Naive thymus-derived CD4-positive, alpha-beta T cell (primary cell): ENCODE results near the gene MAB21L1. TPM values are rescaled to one million over a fixed set of nuclear protein-coding genes. Genes with fewer than 3 reads are reported as not detected.

Experiments used
- ATAC-seq: fragments of 150-1000 bp; cut with Tn5 transposase; 2 replicates; pipeline ENCODE4 v1.10.0; 2021; ENCODE audit warnings: mild to moderate bottlenecking, moderate library complexity
- CTCF ChIA-PET: fragments of 350-600 bp; sonication (Branson Sonifier 250); formaldehyde crosslinking; loops from one replicate; lab custom pipeline; 2021; ENCODE audit warnings: antibody characterized with exemption; lab: Charles Lee
- POLR2A ChIA-PET: fragments of 350-600 bp; sonication (Branson Sonifier 250); formaldehyde crosslinking; loops from one replicate; lab custom pipeline; 2021; ENCODE audit warnings: antibody characterized with exemption, inconsistent platforms; lab: Charles Lee
- DNase-seq, 9 donors: peaks; one replicate each; pipeline versions ENCODE4 v3.0.0 to v3.0.0-alpha.2; 2020 to 2022; ENCODE audit warnings: mixed read lengths in 1 of 9
- H3K27ac ChIP-seq: one replicate; pipeline ENCODE4 v1.7.0; 2013; ENCODE audit warnings: mild to moderate bottlenecking, low read depth, low read length, moderate library complexity
- H3K27me3 ChIP-seq, 2 donors: one replicate each; pipeline ENCODE4 v1.7.0; 2013; ENCODE audit warnings: low read length in 2 of 2, mild to moderate bottlenecking in 2 of 2, moderate library complexity in 2 of 2; ENCODE audit not compliant: control insufficient read depth in 2 of 2, insufficient read depth in 2 of 2
- H3K36me3 ChIP-seq, 3 experiments: 1 replicate in 2 of 3; 2 replicates in 1 of 3; pipeline ENCODE4 v1.7.0; 2013; ENCODE audit warnings: low read length in 3 of 3, mild to moderate bottlenecking in 3 of 3, moderate library complexity in 1 of 3; ENCODE audit not compliant: insufficient read depth in 3 of 3, control insufficient read depth in 2 of 3
- H3K4me1 ChIP-seq, 2 donors: one replicate each; pipeline ENCODE4 v1.7.0; 2013; ENCODE audit warnings: low read length in 2 of 2, mild to moderate bottlenecking in 2 of 2, moderate library complexity in 1 of 2; ENCODE audit not compliant: control insufficient read depth in 2 of 2, insufficient read depth in 2 of 2
- H3K4me3 ChIP-seq: 2 replicates; pipeline ENCODE4 v1.7.0; 2013; ENCODE audit warnings: mild to moderate bottlenecking, low read length
- H3K9me3 ChIP-seq, 3 experiments: 1 replicate in 2 of 3; 2 replicates in 1 of 3; pipeline ENCODE4 v1.7.0; 2013; ENCODE audit warnings: low read length in 3 of 3; ENCODE audit not compliant: control insufficient read depth in 2 of 3
- H3K27ac Mint-ChIP-seq, 9 donors: one replicate each; pipeline ENCODE4 v1.8.0; 2020 to 2022; ENCODE audit warnings: mixed read lengths in 9 of 9, mild to moderate bottlenecking in 8 of 9, moderate library complexity in 5 of 9, inconsistent platforms in 2 of 9
- H3K27me3 Mint-ChIP-seq, 5 donors: one replicate each; pipeline ENCODE4 v1.8.0; 2021 to 2022; ENCODE audit warnings: mixed read lengths in 5 of 5, mild to moderate bottlenecking in 1 of 5
- H3K36me3 Mint-ChIP-seq, 5 donors: one replicate each; pipeline ENCODE4 v1.8.0; 2020 to 2022; ENCODE audit warnings: mixed read lengths in 5 of 5, mild to moderate bottlenecking in 3 of 5, inconsistent platforms in 1 of 5
- H3K4me1 Mint-ChIP-seq, 7 donors: one replicate each; pipeline ENCODE4 v1.8.0; 2020 to 2022; ENCODE audit warnings: mixed read lengths in 7 of 7, mild to moderate bottlenecking in 3 of 7, inconsistent platforms in 1 of 7
- H3K4me3 Mint-ChIP-seq, 10 donors: one replicate each; pipeline ENCODE4 v1.8.0; 2020 to 2022; ENCODE audit warnings: mild to moderate bottlenecking in 10 of 10, mixed read lengths in 10 of 10, moderate library complexity in 6 of 10, inconsistent platforms in 2 of 10
- H3K9me3 Mint-ChIP-seq, 11 donors: one replicate each; pipeline ENCODE4 v1.8.0; 2020 to 2022; ENCODE audit warnings: mixed read lengths in 11 of 11, mild to moderate bottlenecking in 4 of 11, inconsistent platforms in 1 of 11, moderate library complexity in 1 of 11
- intact Hi-C, 2 donors: fragments of 100-400 bp; cut with micrococcal nuclease; formaldehyde crosslinking; loops; one replicate each; pipeline ENCODE4 v1.15.1; 2023
- polyA plus RNA-seq, 2 donors: library from polyadenylated mRNA; unstranded; fragments of 300-500 nt; fragmentation: Illumina TruSeq; gene quantifications; one replicate each; pipeline ENCODE4 v1.2.3, GENCODE V29; 2021
- total RNA-seq, 6 experiments: library from RNA in 5 of 6; stranded (reverse) in 5 of 6; gene quantifications; 1 replicate in 5 of 6; 2 replicates in 1 of 6; pipeline ENCODE4 v1.2.3 and lab custom pipeline; 2021 to 2026

The MAB21L1 gene
- total and polyA plus RNA-seq, 7 experiments from 2014 or later: not detected

- Mint-ChIP-seq H3K36me3 (peaks cover 0 to 16% (median 0%) of the 10 kb centered on the region in 5 donors), H3K27me3 (no peaks in the 10 kb centered on the region), H3K4me1 (no peaks in the 10 kb centered on the region), H3K27ac (no peak overlapping the region), H3K9me3 (peaks cover 0 to 30% (median 7%) of the 10 kb centered on the region in 11 donors), H3K4me3 (no peak overlapping the region)
- ChIA-PET POLR2A (no interaction called here), CTCF (no interaction called here)
- ATAC-seq: no peak
- no peaks in the 10 kb centered on the region for H3K4me1 ChIP-seq
- H3K4me3 ChIP-seq: no peak overlapping the region
- H3K27ac ChIP-seq: no peak overlapping the region
- intact Hi-C loops: no loop called here
- H3K9me3 ChIP-seq: no peaks in the 10 kb centered on the region
- H3K36me3 ChIP-seq: no peaks in the 10 kb centered on the region
- no peak for DNase-seq
- H3K27me3 ChIP-seq: no peaks in the 10 kb centered on the region
These were observed 19.5 kb upstream of the MAB21L1 start for GRCh38 chr13:35496006-35496405.

DNA sequence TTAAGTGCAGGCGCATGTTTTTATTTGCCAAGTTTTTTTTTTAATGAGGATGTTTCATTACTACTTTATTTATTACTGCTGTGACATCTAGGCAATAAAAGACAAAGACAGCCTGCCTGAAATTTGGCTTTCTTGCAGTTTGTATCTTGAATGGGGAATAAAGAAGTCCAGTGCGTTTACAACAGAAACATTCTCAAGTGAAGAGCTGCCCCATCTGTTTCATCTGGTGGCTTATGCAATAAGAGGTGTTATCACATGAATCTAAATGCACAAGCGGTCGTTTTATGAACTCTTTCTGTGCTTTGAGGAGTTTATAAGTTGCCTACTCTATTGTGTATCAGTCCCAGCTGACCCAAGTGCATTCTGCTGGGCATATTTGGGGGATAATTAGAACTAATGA lies 12.6 kb upstream of the MAB21L1 start:
- Histone ChIP-seq H3K27me3 (no peaks in the 10 kb centered on the region), H3K36me3 (no peaks in the 10 kb centered on the region), H3K4me1 (no peaks in the 10 kb centered on the region), H3K9me3 (no peaks in the 10 kb centered on the region), H3K4me3 (no peak overlapping the region), H3K27ac (no peak overlapping the region)
- Mint-ChIP-seq H3K4me3 (no peak overlapping the region), H3K9me3 (peaks cover 0 to 21% (median 2%) of the 10 kb centered on the region in 11 donors), H3K27me3 (peaks cover 0 to 2% (median 0%) of the 10 kb centered on the region in 5 donors), H3K4me1 (no peaks in the 10 kb centered on the region), H3K27ac (no peak overlapping the region), H3K36me3 (peaks cover 0 to 12% (median 0%) of the 10 kb centered on the region in 5 donors)
- ATAC-seq (no peak), DNase-seq (no peak)
- intact Hi-C loops: no loop called here
- ChIA-PET CTCF (no interaction called here), POLR2A (no interaction called here)

- peaks cover 2 to 11% (median 6%) of the 10 kb centered on the region in 5 donors for H3K27me3 Mint-ChIP-seq
- POLR2A ChIA-PET: no interaction called here
These were observed 8.9 kb upstream of the MAB21L1 start for GRCh38 chr13:35485424-35485823.

GRCh38 chr13:35484384-35484783 lies 7.9 kb upstream of the MAB21L1 start:
- no peak overlapping the region for H3K27ac Mint-ChIP-seq
- ATAC-seq (no peak), DNase-seq (no peak)
- no peak overlapping the region for H3K4me3 Mint-ChIP-seq
- H3K27me3 ChIP-seq: no peaks in the 10 kb centered on the region
- H3K36me3 Mint-ChIP-seq: no peaks in the 10 kb centered on the region
- no peak overlapping the region for H3K27ac ChIP-seq
- peaks cover 0 to under 1% (median 0%) of the 10 kb centered on the region in 11 donors for H3K9me3 Mint-ChIP-seq
- H3K4me1 ChIP-seq: no peaks in the 10 kb centered on the region
- H3K27me3 Mint-ChIP-seq: peaks cover 7 to 21% (median 13%) of the 10 kb centered on the region in 5 donors
- H3K9me3 ChIP-seq: no peaks in the 10 kb centered on the region
- no peaks in the 10 kb centered on the region for H3K4me1 Mint-ChIP-seq
- H3K36me3 ChIP-seq: no peaks in the 10 kb centered on the region
- no peak overlapping the region for H3K4me3 ChIP-seq
- CTCF ChIA-PET: no interaction called here
- intact Hi-C loops: no loop called here
- POLR2A ChIA-PET: no interaction called here

More at GRCh38 chr13:35485424-35485823, 8.9 kb upstream of the MAB21L1 start:
- no peaks in the 10 kb centered on the region for H3K36me3 Mint-ChIP-seq
- intact Hi-C loops: no loop called here
- Histone ChIP-seq H3K27ac (no peak overlapping the region), H3K36me3 (no peaks in the 10 kb centered on the region), H3K4me1 (no peaks in the 10 kb centered on the region), H3K9me3 (no peaks in the 10 kb centered on the region), H3K27me3 (no peaks in the 10 kb centered on the region), H3K4me3 (no peak overlapping the region)
- H3K27ac Mint-ChIP-seq: no peak overlapping the region
- CTCF ChIA-PET: no interaction called here
- no peaks in the 10 kb centered on the region for H3K9me3 Mint-ChIP-seq
- ATAC-seq: no peak
- no peak overlapping the region for H3K4me3 Mint-ChIP-seq
- H3K4me1 Mint-ChIP-seq: no peaks in the 10 kb centered on the region
- no peak for DNase-seq

- no peaks in the 10 kb centered on the region for H3K4me1 ChIP-seq
- no peaks in the 10 kb centered on the region for H3K9me3 ChIP-seq
- H3K36me3 ChIP-seq: no peaks in the 10 kb centered on the region
- H3K27ac Mint-ChIP-seq: no peak overlapping the region
- CTCF ChIA-PET: no interaction called here
- H3K36me3 Mint-ChIP-seq: no peaks in the 10 kb centered on the region
- H3K4me3 ChIP-seq: no peak overlapping the region
- H3K9me3 Mint-ChIP-seq: peaks cover 0 to 3% (median 0%) of the 10 kb centered on the region in 11 donors
- H3K27me3 ChIP-seq: peaks cover 0 to 6% of the 10 kb centered on the region in 2 donors
- H3K27me3 Mint-ChIP-seq: peaks cover 11 to 26% (median 19%) of the 10 kb centered on the region in 5 donors
- no peak overlapping the region for H3K4me3 Mint-ChIP-seq
- DNase-seq (no peak), ATAC-seq (no peak)
- intact Hi-C loops: no loop called here
- POLR2A ChIA-PET: no interaction called here
- peaks cover 0 to 3% (median 0%) of the 10 kb centered on the region in 7 donors for H3K4me1 Mint-ChIP-seq
- H3K27ac ChIP-seq: no peak overlapping the region
These were observed 7.3 kb upstream of the MAB21L1 start for GRCh38 chr13:35483761-35484160.

DNA sequence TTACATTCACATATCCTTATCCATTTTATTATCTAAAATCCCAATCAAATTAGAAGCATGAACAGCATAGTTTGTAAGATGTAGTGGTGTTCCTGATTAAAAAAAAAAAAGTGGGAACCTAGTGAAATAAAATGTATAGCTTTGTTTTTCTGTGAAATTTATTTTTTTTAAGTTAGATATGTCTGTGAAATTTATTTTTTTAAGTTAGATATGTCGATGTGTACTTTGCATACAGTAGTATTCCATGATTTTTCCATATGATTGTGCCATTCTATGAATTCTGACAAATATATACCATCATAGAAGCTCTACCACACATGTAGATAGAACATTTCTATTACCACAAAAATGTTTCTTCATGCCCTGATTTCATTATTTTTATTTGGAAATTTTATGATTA lies 6.0 kb upstream of the MAB21L1 start:
- ATAC-seq (no peak), DNase-seq (no peak)
- Histone ChIP-seq H3K4me3 (no peak overlapping the region), H3K27ac (no peak overlapping the region), H3K27me3 (peaks cover 0 to 15% of the 10 kb centered on the region in 2 donors), H3K4me1 (no peaks in the 10 kb centered on the region), H3K9me3 (no peaks in the 10 kb centered on the region), H3K36me3 (no peaks in the 10 kb centered on the region)
- Mint-ChIP-seq H3K36me3 (no peaks in the 10 kb centered on the region), H3K27me3 (peaks cover 24 to 39% (median 31%) of the 10 kb centered on the region in 5 donors), H3K27ac (no peak overlapping the region), H3K4me1 (peaks cover 0 to 13% (median 4%) of the 10 kb centered on the region in 7 donors), H3K9me3 (peaks cover 0 to 4% (median 0%) of the 10 kb centered on the region in 11 donors), H3K4me3 (no peak overlapping the region)
- CTCF ChIA-PET: no interaction called here
- POLR2A ChIA-PET: no interaction called here
- intact Hi-C loops: no loop called here

DNA sequence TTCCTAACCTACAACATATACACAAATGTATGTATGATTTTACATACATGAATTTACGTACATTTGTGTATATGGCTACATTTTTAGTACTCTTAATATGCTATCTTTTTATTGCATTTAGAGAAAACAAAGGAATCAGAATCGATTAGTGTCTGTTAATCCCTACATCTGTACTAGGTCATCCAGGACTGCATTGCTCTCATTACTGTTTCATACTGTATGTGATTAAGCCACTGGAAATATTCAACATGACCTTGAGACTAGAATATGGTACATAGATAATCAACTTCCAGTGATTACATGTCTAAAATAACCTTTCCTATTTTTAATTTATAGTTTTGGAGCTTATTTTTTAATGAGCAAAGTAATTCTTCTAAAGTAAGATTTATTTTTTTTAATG lies 5.3 kb upstream of the MAB21L1 start:
- Mint-ChIP-seq H3K4me1 (peaks cover under 1 to 21% (median 7%) of the 10 kb centered on the region in 7 donors), H3K27me3 (peaks cover 31 to 46% (median 39%) of the 10 kb centered on the region in 5 donors), H3K36me3 (peaks cover 0 to 2% (median 0%) of the 10 kb centered on the region in 5 donors), H3K27ac (no peak overlapping the region), H3K9me3 (peaks cover 0 to 11% (median 2%) of the 10 kb centered on the region in 11 donors), H3K4me3 (no peak overlapping the region)
- Histone ChIP-seq H3K9me3 (no peaks in the 10 kb centered on the region), H3K4me1 (no peaks in the 10 kb centered on the region), H3K27ac (no peak overlapping the region), H3K27me3 (peaks cover 0 to 17% of the 10 kb centered on the region in 2 donors), H3K36me3 (no peaks in the 10 kb centered on the region), H3K4me3 (no peak overlapping the region)
- POLR2A ChIA-PET: no interaction called here
- intact Hi-C loops: no loop called here
- DNase-seq (no peak), ATAC-seq (no peak)
- CTCF ChIA-PET: no interaction called here
